ENCODE results near the gene ZKSCAN4.

The ZKSCAN4 gene

DNA sequence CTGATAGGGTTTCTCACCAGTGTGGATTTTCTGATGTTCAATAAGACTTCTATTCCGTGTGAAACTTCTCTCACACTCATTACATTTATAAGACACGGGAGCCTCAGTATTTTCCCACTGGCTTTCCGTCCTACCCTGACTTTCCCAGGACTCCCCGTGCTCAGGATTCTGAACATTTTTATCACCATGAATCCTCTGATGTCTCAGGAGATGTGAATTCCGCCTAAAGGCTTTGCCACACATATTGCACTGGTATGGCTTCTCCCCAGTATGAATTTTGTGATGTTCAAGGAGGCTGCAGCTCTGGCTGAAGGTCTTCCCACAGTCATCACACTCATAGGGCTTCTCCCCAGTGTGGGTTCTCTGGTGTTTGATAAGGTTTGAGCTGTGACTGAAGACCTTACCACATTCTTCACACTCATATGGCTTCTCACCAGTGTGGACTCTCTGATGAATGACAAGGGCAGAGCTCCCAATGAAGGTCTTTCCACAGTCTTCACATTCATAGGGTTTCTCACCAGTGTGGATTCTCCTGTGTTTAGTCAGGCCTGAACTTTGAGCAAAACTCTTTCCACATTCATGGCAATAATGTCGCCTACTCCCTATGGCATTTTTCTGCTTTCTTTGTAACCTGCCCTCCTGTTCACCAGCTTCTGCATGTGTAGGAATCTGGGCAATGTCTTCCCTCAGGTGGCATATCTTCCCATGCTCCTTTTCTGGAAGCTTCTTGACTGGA, 6.7 kb downstream of the ZKSCAN4 start:
- DNase-seq, result no peak

- DNase-seq, result no peak
These were observed 8.1 kb downstream of the ZKSCAN4 start for GRCh38 chr6:28243946-28244345.

GRCh38 chr6:28240471-28240870, 11.6 kb downstream of the ZKSCAN4 start:
- no peak for DNase-seq

GRCh38 chr6:28239636-28240035, 12.4 kb downstream of the ZKSCAN4 start:
- no peak for DNase-seq

DNA sequence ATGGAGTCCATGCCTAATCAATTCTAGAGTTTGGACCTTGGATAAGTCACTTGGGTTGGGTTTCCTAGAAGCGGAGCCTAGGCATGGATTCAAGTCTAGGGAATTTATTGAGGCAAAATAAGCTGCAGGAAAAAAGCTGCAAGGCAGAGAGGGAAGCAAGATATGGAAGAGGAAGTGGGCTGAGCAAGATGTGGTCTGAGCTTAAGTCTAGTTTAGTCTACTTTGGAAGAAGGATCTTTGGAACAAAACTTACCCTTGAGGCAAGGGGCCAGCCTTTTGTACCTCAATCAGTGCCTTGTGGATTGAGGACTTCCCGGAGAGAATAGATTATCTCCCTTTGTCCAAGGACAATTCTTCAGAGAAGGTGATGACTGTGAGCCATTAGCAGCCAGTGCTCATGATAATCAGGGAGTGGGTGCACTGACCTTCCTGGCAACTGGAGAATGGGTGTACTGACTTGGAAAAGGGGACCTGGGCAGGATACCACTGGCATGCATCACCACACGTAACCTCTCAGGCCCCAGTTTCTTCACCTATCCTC, 16.1 kb downstream of the ZKSCAN4 start:
- no peak for DNase-seq

DNA sequence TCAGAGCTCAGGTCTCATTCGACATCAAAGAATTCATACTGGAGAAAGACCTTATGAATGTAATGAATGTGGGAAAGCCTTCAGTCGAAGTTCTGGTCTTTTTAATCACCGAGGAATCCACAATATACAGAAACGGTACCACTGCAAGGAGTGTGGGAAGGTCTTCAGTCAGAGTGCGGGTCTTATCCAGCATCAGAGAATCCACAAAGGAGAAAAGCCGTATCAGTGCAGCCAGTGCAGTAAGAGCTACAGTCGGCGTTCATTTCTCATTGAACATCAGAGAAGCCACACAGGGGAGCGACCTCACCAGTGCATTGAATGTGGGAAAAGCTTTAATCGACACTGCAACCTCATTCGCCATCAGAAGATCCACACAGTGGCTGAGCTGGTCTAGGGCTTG, 19.3 kb downstream of the ZKSCAN4 start:
- no peak for DNase-seq

GRCh38 chr6:28226460-28226859, 25.6 kb downstream of the ZKSCAN4 start:
- no peak for DNase-seq

- peak; percentile 74 for DNase-seq
These were observed 26.8 kb downstream of the ZKSCAN4 start, which contains the start of gene ZSCAN9 for GRCh38 chr6:28225056-28225834. TSS of gene ZSCAN9 (plus strand) at chr6:28225275. CDS start at chr6:28227085, 1,810 bp downstream.

DNA sequence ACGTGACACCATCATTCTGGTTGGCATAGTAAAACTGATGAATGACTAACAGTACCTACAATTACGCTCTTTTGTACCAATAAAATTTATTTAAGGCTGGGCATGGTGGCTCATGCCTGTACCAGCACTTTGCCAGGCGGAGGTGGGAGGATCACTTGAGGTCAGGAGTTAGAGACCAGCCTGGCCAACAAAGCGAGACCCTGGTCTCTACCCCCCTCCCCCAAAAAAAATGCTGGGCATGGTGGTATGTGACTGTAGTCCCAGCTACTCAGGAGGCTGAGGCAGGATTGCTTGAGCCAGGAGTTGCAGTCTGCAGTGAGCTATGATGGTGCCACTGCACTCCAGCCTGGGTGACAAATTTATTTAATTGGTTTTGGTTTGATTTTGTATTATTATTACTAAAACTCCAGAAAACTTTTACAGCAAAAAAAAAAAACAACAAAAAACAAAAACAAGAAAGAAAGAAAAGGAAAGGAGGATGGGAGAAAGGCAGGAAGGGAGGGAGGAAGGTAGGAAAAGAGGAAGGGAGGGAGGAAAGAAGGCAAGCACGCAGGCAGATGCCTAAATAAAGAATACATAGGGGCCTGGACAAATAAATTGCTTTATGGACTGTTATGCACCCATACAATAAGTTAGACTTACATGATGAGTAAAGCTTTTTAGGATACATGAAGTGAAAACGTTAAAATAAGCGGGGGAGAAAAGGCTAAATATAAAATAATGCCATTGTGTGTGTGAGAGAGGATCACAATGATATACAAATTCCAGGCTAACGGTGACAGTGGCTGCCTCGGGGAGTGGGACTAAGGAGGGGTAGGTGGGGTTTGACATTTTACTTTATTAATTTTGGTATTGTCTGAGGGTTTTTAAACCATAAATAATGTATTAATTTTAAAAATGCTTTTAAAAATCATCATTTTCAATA, 27.7 kb downstream of the ZKSCAN4 start:
- no peak for DNase-seq

GRCh38 chr6:28220257-28221133, 31.6 kb downstream of the ZKSCAN4 start:
- DNase-seq, result no peak

DNA sequence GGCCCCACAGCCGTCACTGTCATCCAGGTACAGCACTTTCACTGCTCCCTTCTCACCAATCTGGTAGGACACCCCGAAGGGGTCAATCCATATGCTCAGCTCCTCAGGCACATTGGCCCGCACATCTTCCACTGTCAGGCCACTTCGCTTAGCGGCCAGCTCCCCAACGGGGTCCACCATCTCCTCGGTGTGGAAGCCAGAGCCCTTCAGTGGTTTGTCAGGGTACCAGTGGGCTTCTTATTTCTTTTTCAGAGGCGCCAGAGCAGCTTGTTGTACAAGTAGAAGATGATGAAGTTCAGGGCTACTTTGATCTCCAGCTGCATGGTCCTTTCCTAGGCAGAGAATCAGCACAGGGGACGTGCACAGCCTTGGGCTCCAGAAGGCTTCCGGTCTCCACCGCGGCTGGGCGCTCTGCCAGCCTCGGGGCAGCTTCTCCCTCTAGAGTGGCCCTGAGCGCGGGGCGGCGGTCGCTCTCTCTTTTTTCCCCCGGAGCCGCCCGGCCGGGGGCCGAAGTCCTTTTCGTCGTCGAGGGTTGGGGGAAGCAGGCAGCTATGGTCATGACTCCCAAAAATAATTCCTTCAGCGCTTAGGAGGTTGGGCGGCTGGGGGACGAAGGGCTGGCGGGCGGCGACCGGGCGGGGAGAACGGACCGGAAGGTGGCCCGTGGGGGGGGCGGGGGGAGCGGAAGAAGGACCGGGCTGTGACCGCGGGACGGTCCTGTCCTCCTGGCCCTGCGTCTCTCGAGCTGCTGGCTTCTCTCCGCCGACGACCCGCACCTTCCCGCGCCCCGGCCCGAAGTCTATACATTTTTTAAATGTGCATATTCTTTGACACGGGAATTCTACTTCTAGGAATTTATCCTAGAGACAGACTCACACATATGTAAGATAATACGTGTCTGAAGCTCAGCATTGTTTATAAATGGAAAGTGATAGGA, 33.5 kb downstream of the ZKSCAN4 start:
- peak; percentile 40 for DNase-seq

- no peak for DNase-seq
These were observed 34.2 kb downstream of the ZKSCAN4 start for GRCh38 chr6:28217890-28218289.

DNA sequence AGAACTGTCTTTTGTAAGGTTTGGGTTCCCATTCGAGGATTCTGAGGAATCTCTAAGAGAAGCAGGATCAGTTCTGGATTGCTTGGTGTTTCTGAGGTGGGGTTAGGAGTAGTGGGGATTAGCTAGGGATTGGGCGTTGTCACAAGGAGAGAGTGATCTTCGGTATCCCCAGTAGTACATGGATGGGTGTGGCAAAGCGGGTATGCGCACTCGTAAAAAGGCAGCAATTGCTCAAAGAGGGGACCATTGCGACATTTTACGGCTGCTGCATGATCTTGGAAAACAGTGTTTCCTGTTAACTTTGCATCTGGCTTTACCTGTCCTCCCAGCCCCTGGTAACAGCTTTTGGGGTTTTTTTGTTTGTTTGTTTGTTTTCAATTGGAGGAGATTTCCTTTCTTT, 36.6 kb downstream of the ZKSCAN4 start:
- DNase-seq, result no peak

DNA sequence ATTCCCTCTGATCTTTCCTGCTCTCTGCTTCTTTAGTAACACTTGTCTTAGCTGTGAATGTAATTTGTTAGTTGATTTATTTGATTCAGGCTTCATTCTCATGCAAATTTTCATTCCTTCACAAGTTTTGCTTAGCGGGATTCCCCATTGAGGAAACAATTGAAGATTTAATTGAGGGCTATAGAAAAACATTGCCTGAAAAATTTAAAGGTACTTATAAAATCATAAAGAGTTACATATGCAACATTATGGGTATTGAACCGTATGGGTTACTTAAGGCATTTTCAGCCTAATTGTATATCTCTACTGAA, 38.9 kb downstream of the ZKSCAN4 start:
- DNase-seq, result no peak

DNA sequence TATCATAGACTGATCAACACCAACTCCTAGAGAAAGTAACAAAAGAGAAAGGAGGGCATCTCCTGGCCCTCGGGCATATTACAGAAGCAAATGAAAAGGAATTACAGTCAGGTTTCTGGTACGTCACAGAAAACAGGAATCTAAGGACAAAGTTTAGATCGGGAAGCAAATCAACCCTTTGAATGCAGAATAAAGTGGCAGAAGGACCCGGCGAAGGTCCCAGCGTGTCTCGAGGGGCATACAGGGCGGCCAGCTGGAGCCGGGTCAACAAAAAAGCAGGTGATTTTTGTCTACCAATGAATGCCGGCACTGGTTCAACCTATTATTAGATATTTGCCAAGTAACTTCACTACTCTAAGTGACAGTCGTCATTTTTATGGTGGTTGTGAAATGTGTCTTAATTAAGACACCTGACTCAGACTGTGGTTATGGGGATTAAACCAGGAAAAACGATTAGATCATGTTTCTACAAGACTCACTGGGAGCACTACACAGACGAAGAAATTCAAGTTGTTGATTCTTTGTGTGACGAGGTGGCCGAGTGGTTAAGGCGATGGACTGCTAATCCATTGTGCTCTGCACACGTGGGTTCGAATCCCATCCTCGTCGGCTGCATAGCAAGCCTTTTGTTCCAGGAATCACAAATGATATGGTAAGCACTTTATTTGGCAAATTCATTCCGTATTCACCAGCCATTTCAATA, 39.4 kb downstream of the ZKSCAN4 start:
- DNase-seq, result peak; percentile 6

- no peak for DNase-seq
These were observed 40.1 kb downstream of the ZKSCAN4 start for GRCh38 chr6:28211840-28212509.

DNA sequence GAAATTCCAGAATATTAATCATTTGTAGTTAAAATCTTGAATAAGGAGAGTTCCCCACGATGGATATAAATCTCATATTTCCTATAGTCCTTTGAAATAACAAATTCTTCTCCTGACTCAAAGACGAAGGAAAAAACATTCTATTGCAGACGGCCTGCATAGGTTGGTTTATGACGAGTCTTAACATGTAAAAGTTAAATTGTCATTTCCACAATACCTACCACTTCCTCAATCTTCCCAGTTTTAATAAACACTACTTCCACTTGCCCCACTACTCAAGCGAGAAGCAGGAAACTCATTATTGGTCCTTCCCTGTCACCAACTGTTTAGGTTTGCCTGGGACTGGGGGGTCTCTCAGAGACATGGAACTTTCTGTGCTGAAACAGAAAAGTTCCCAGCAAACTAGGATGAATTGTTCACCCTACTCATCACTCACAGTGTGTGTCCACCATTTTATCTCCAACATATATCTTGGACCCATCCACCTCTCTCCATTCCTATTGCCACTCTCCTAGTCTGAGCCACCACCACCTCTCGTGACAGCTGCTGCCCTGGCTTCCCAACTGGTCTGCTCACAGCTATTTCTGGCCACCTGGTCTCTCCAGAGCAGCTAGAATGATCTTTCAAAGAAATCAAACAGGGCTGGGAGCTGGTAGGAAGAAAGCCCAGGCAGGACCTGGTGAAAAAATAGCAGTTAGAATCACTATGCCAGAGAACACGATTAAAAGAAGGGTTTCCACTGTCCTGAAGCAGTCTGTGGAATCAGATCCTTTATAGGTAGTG, 42.1 kb downstream of the ZKSCAN4 start:
- DNase-seq, result no peak

GRCh38 chr6:28208111-28208659, 43.9 kb downstream of the ZKSCAN4 start:
- DNase-seq, result no peak
